Muscle layer of duodenum (tissue), 2 donors: ENCODE data around the gene STMN3.
"Not testable (repeated sequence)": the region's sequence is repeated elsewhere in the genome, so short reads cannot be mapped to it uniquely, and the experiment has no call there.

Experiments used
- H3K27ac ChIP-seq: one replicate; pipeline ENCODE4 v1.7.0; 2013; ENCODE audit warnings: mild to moderate bottlenecking, low read length
- H3K27me3 ChIP-seq: one replicate; pipeline ENCODE4 v1.7.0; 2013; ENCODE audit warnings: low read depth, mild to moderate bottlenecking, control low read depth, low read length
- H3K36me3 ChIP-seq, 2 donors: one replicate each; pipeline ENCODE4 v1.7.0; 2013; ENCODE audit warnings: low read length in 2 of 2, control low read depth in 1 of 2, mild to moderate bottlenecking in 1 of 2; ENCODE audit not compliant: insufficient read depth in 2 of 2, control insufficient read depth in 1 of 2
- H3K4me1 ChIP-seq, 2 donors: one replicate each; pipeline ENCODE4 v1.7.0; 2013; ENCODE audit warnings: low read length in 2 of 2, mild to moderate bottlenecking in 2 of 2, control low read depth in 1 of 2, moderate library complexity in 1 of 2; ENCODE audit not compliant: insufficient read depth in 2 of 2, control insufficient read depth in 1 of 2
- H3K4me3 ChIP-seq, 2 donors: one replicate each; pipeline ENCODE4 v1.7.0; 2013; ENCODE audit warnings: low read length in 2 of 2, low read depth in 1 of 2, mild to moderate bottlenecking in 1 of 2
- H3K9me3 ChIP-seq, 2 donors: one replicate each; pipeline ENCODE4 v1.7.0; 2013; ENCODE audit warnings: low read length in 2 of 2, control low read depth in 1 of 2, mild to moderate bottlenecking in 1 of 2; ENCODE audit not compliant: control insufficient read depth in 1 of 2
- donor health status: healthy.

The STMN3 gene

GRCh38 chr20:63680857-63681608, 27.8 kb upstream of the STMN3 start:
- H3K27ac ChIP-seq, result no peak overlapping the region
- H3K36me3 ChIP-seq, result peaks cover 0 to 30% of the 10 kb centered on the region in 2 donors
- H3K9me3 ChIP-seq, result no peaks in the 10 kb centered on the region
- no peak overlapping the region for H3K4me3 ChIP-seq
- peaks cover 0 to 17% of the 10 kb centered on the region in 2 donors for H3K4me1 ChIP-seq
- no peaks in the 10 kb centered on the region for H3K27me3 ChIP-seq

DNA sequence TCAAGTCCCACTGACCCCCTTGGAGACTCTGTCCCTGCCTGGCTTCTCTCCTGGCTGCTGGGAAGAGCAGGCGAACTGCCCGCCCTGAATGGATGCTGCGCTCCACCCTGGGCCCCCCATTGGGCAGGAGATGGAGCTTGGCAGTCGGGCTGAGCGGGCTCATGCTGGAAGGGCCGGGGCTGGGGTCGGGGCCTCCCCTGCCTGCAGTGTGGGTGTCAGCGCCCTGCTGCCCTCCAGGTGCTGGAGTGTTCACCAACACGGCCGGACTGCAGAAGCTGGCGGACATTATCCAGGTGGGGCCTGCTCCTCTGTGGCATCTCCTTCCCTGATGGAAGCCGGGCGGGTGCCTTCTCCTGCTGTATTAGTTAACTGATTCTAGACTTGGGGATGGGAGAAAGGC, 27.2 kb upstream of the STMN3 start:
- Histone ChIP-seq H3K4me1 (peaks cover 0 to 14% of the 10 kb centered on the region in 2 donors), H3K4me3 (no peak overlapping the region), H3K36me3 (peaks cover 0 to 36% of the 10 kb centered on the region in 2 donors), H3K27me3 (no peaks in the 10 kb centered on the region), H3K27ac (no peak overlapping the region), H3K9me3 (no peaks in the 10 kb centered on the region)

- no peak overlapping the region for H3K4me3 ChIP-seq
- peaks cover 0 to 14% of the 10 kb centered on the region in 2 donors for H3K4me1 ChIP-seq
- no peaks in the 10 kb centered on the region for H3K9me3 ChIP-seq
- H3K27me3 ChIP-seq, result no peaks in the 10 kb centered on the region
- H3K36me3 ChIP-seq, result peaks cover 0 to 39% of the 10 kb centered on the region in 2 donors
- no peak overlapping the region for H3K27ac ChIP-seq
Observed at GRCh38 chr20:63679799-63680305, 26.6 kb upstream of the STMN3 start.

- Histone ChIP-seq H3K36me3 (peaks cover 5 to 46% of the 10 kb centered on the region in 2 donors), H3K9me3 (no peaks in the 10 kb centered on the region), H3K4me1 (peaks cover 0 to 14% of the 10 kb centered on the region in 2 donors), H3K4me3 (no peak overlapping the region), H3K27me3 (no peaks in the 10 kb centered on the region), H3K27ac (no peak overlapping the region)
Observed at GRCh38 chr20:63678667-63679465, 25.6 kb upstream of the STMN3 start.

DNA sequence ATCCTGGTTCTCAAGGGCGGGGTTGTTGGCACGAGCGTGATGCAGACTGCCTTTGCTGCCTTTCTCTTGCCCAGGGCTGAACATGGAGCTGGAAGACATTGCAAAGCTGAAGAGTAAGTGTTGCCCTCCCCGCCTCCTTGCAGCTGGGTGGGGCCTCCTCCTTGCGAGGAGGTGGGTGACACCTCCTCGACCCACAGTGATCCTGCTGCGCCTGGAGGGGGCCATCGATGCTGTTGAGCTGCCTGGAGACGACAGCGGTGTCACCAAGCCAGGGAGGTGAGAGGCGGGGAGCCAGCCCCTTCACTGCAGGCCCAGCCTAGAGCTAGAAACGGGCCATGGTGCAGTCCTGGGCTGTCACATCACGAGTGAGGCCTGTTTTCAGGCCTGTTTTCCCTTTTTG, 24.8 kb upstream of the STMN3 start:
- Histone ChIP-seq H3K4me1 (peaks cover 0 to 14% of the 10 kb centered on the region in 2 donors), H3K36me3 (peaks cover 5 to 49% of the 10 kb centered on the region in 2 donors), H3K4me3 (no peak overlapping the region), H3K27ac (no peak overlapping the region), H3K9me3 (no peaks in the 10 kb centered on the region), H3K27me3 (no peaks in the 10 kb centered on the region)

- Histone ChIP-seq H3K36me3 (peaks cover 5 to 56% of the 10 kb centered on the region in 2 donors), H3K27me3 (no peaks in the 10 kb centered on the region), H3K4me3 (no peak overlapping the region), H3K27ac (no peak overlapping the region), H3K4me1 (no peaks in the 10 kb centered on the region), H3K9me3 (no peaks in the 10 kb centered on the region)
Observed at GRCh38 chr20:63675681-63676368, 22.6 kb upstream of the STMN3 start.

GRCh38 chr20:63673951-63674350, 20.7 kb upstream of the STMN3 start:
- H3K9me3 ChIP-seq, result no peaks in the 10 kb centered on the region
- no peaks in the 10 kb centered on the region for H3K27me3 ChIP-seq
- H3K27ac ChIP-seq, result no peak overlapping the region
- H3K4me3 ChIP-seq, result no peak overlapping the region
- H3K36me3 ChIP-seq, result peaks cover 5 to 48% of the 10 kb centered on the region in 2 donors
- no peaks in the 10 kb centered on the region for H3K4me1 ChIP-seq

DNA sequence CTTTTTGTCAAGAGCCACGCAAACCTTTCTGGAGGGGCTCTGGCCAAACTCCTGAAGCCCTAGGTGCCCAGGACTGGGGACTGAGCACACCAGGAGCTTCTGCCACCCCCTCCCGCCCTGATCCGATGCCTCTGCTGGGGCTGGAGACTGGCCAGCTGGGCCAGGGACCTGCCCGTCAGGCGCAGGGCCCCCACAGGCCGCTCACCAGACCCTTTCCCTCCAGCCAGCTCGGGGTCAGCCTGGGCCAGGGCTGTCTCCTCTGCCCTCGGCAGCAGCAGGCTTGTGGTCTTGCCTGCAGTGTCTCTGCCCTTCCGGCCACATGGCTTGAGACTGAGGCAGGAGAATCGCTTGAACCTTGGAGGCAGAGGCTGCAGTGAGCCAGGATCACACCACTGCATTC, 19.4 kb upstream of the STMN3 start:
- H3K27me3 ChIP-seq, result no peaks in the 10 kb centered on the region
- no peaks in the 10 kb centered on the region for H3K9me3 ChIP-seq
- no peaks in the 10 kb centered on the region for H3K4me1 ChIP-seq
- no peak overlapping the region for H3K4me3 ChIP-seq
- H3K27ac ChIP-seq, result no peak overlapping the region
- H3K36me3 ChIP-seq, result peaks cover 9 to 49% of the 10 kb centered on the region in 2 donors

DNA sequence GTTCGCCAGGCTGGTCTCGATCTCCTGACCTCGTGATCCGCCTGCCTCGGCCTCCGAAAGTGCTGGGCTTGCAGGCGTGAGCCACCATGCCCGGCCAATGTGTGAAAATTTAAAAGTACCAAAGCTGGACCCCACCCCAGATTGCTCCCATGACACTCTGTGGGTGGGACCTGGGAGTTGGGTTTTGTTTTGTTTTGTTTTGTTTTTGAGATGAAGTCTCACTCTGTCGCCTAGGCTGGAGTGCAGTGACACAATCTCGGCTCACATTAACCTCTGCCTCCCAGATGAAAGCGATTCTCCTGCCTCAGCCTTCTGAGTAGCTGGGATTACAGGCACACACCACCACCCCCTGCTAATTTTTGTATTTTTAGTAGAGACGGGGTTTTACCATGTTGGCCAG, 18.5 kb upstream of the STMN3 start:
- H3K9me3 ChIP-seq, H3K4me3 ChIP-seq, H3K4me1 ChIP-seq, H3K27ac ChIP-seq, H3K27me3 ChIP-seq: not testable (repeated sequence)
- H3K36me3 ChIP-seq, result peaks cover 9 to 57% of the 10 kb centered on the region in 2 donors

DNA sequence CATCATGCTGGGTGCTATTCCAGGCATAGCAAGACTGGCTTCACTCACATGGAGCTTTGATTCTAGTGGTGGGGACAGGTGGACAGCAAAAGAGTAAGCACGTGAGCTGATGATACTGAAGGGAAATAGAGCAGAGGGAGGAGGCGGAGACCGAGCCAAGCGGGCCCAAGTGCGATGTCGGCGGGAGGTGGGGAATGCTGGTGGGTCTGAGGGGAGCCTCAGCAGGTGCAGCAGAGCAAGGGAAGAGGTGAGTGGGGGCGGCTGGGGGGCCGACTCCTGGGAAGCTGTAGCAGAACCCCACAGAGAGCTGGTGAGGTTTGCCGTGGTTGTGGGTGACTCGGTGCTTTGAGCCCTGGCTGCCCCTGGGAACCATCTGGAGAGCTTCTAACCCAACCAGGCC, 15.1 kb upstream of the STMN3 start:
- Histone ChIP-seq H3K4me1 (no peaks in the 10 kb centered on the region), H3K9me3 (no peaks in the 10 kb centered on the region), H3K36me3 (peaks cover 8 to 49% of the 10 kb centered on the region in 2 donors), H3K27me3 (no peaks in the 10 kb centered on the region), H3K4me3 (no peak overlapping the region), H3K27ac (no peak overlapping the region)

DNA sequence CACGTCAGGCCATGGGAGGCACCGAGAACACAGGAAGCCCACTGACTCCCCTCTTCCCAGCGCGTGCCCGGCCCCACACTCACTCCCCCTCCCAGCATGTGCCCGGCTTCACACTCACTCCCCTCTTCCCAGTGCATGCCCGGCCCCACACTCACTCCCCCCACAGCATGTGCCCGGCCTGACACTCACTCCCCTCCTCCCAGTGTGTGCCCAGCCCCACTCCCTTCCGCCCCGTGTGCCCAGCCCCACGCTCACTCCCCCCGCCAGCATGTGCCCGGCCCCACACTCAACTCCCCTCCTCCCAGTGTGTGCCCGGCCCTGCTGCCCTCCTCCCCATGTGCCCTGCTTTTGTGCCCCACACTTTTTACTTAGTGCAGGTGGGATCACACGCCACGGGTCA, 14.6 kb upstream of the STMN3 start:
- H3K4me1 ChIP-seq, result no peaks in the 10 kb centered on the region
- no peaks in the 10 kb centered on the region for H3K9me3 ChIP-seq

More for the DNA sequence above, 14.6 kb upstream of the STMN3 start:
- Histone ChIP-seq H3K36me3 (peaks cover 8 to 51% of the 10 kb centered on the region in 2 donors), H3K27ac (no peak overlapping the region), H3K4me3 (no peak overlapping the region), H3K27me3 (no peaks in the 10 kb centered on the region)
